ENCODE results near the gene CMKLR1.

DNA sequence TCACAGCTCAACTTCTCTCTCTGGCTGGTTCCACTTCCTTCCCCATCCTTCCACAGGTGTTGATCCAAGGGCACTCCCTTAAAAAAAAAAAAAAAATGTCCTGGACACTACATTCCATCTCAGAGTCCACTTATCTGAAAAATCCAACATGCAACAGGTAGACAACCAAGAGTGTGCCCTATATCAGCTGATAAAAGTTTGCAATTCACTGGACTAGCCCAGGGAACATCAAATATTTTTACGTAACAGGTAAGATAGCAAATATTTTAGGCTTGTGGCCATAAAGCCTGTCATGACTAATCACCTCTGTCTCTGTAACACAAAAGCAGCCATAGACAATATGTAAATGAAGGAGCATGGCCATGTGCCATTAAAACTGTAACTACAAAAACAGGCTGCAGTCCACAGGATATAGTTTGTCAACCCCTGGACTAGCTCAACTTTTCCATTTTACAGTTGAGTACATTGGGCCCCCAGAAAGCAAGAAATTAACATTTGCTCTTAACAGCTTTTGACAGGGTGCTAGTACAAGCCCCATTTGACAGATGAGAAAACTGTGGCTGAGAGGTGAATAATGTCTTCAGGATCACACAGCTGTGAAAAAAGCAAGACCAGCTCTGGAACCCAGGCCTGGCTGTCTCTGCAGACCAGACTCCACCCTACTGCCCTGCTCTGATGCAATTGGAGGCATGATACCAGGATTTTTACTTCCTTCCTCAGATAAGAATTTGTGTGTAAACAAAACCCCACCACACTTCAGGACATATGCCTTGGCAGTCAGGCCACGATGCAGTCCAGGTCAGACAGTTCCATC is 68.9 kb downstream of the CMKLR1 start:
- TF ChIP-seq, protein P1, sequence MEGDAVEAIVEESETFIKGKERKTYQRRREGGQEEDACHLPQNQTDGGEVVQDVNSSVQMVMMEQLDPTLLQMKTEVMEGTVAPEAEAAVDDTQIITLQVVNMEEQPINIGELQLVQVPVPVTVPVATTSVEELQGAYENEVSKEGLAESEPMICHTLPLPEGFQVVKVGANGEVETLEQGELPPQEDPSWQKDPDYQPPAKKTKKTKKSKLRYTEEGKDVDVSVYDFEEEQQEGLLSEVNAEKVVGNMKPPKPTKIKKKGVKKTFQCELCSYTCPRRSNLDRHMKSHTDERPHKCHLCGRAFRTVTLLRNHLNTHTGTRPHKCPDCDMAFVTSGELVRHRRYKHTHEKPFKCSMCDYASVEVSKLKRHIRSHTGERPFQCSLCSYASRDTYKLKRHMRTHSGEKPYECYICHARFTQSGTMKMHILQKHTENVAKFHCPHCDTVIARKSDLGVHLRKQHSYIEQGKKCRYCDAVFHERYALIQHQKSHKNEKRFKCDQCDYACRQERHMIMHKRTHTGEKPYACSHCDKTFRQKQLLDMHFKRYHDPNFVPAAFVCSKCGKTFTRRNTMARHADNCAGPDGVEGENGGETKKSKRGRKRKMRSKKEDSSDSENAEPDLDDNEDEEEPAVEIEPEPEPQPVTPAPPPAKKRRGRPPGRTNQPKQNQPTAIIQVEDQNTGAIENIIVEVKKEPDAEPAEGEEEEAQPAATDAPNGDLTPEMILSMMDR (IDR thresholded peaks at IDR 0.05; ENCODE audit: low read length): no peak
- TF ChIP-seq EZH2 (optimal IDR thresholded peaks at IDR 0.05; ENCODE audit: low read depth, low read length): no peak

Data from MM.1S (cell line).